Bone marrow (tissue), 2 donors: ENCODE data around the gene ZBTB48.
"Not testable (repeated sequence)": the region's sequence is repeated elsewhere in the genome, so short reads cannot be mapped to it uniquely, and the experiment has no call there.

ENCODE experiments used
- DNase-seq, 2 donors: peaks; one replicate each; lab custom pipeline; 2025; lab: John Stamatoyannopoulos, UW

The ZBTB48 gene

DNA sequence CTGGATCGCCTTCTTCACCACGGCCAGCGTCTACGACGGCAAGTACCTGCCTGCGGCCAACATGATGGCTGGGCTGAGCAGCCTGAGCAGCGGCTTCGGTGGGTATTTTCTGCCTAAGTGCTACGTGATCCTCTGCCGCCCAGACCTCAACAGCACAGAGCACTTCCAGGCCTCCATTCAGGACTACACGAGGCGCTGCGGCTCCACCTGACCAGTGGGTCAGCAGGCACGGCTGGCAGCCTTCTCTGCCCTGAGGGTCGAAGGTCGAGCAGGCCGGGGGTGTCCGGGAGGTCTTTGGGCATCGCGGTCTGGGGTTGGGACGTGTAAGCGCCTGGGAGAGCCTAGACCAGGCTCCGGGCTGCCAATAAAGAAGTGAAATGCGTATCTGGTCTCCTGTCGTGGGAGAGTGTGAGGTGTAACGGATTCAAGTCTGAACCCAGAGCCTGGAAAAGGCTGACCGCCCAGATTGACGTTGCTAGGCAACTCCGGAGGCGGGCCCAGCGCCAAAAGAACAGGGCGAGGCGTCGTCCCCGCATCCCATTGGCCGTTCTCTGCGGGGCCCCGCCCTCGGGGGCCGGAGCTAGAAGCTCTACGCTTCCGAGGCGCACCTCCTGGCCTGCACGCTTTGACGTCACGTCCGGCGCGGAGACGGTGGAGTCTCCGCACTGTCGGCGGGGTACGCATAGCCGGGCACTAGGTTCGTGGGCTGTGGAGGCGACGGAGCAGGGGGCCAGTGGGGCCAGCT, at the start of gene ZBTB48:
Gene ZBTB48 (plus strand): TSS at position 621 of the 745 bp plus-strand sequence. CDS start 616 bp downstream, outside the sequence.
- peak; percentile 87 to 91 for DNase-seq

DNA sequence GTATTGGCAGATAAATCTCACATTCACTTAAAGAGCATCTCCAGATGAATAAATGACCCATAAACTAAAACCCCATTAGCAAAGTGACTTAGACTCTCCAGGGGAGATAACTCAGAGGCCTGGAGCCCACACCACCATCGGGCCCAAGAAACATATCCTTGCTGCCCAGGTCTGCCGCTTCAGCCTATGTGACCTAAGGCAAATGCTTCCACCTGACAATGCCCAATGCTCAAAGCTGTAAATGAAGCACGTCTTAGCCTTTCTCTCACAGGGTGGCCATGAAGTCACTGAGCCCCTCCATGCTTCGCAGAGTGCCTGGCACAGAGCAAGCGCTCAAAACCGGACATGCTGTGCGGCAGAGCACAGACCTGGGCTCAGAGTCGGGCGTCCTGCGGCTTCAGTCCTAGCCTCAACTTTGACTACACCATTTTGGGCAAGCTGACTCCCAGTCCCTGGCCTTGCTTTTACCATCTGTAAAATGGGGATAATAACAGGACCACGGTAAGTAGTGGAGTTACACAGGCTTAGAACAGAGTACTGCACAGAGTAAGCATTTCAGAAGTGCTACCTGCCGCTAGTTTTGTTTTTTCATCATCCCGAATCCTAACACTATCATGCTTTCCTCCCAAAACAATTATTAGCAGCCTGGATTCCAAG, 49.2 kb upstream of the ZBTB48 start:
- no peak for DNase-seq

DNA sequence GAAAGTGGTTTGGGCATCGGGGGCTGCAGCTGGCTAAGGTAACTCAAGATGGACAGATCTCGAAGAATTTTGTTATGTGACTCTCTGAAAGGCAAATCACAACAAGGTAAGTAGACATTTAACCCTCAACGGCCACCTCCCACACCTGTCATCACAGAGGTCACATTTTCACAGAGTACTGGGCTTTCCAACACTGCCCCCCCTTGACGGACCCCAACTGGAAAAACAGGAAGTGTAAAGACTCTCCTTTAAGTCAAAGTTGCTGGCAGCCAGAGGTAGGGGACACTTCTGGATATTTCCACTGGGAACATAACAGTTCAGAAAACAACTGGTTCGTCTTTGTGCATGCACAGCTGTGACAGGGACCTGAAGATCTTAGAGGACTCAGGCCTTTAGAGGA, 47.8 kb upstream of the ZBTB48 start:
- DNase-seq: no peak

DNA sequence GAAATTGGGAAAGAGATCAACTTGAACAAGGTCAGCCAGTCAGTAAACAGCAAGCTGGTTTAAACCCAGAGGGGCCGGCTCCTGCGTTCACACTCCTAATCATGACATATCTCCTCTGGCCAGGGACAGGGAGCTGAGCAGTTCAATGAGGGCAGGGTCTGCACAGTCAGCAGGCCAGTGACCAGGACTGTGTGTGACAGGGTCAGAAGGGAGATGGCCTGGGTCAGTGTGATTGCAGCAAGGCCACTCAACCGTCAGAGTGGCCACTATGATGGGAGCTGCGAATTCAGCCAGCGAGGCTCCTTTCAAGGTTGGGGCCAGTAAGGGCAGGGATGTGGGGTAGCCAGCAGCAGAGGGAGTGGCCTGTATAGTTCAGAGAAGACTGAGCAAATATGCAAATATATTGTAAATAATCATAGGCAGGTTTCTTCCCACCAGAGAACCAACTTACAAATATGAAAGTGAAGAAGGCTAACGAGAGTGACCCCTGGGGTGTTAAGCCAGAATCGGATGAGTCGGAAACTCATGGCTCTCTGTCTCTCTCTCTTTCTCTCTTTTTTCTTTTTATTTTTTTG, 45.5 kb upstream of the ZBTB48 start:
- no peak for DNase-seq

DNA sequence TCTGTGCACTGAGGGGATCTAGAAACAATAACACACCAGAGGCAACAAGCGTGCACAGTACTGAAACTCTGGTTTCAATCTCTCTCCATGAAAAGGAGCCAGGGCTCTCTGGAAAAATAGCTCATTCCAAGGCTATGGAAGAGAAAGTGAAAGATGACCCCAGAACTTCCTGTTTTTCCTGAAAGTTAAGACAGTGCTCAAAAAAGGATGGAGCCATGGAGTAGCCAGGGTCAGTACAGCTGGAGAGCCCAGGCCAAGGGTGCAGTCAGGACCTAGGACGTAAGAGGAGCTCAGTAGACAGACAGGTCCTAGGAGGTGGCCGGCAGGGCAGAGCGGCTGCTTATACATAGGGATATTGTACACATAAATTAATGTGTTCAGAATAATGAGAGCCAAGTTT, 44.6 kb upstream of the ZBTB48 start:
- DNase-seq: no peak

DNA sequence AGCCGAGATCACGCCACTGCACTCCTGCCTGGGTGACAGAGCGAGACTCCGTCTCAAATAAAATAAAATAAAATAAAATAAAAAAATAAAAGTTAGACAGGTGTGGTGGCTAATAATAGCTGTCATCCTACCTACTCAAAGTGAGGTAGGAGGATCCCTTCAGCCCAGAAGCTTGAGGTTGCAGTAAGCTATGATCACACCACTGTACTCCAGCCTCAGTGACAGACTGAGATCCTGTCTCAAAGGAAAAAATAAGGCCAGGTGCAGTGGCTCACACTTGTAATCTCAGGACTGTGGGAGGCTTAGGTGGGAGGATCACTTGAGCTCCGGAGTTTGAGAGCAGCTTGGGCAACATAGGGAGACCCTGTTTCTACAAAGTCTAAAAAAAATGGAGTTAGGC, 43.5 kb upstream of the ZBTB48 start:
- DNase-seq: no peak

DNA sequence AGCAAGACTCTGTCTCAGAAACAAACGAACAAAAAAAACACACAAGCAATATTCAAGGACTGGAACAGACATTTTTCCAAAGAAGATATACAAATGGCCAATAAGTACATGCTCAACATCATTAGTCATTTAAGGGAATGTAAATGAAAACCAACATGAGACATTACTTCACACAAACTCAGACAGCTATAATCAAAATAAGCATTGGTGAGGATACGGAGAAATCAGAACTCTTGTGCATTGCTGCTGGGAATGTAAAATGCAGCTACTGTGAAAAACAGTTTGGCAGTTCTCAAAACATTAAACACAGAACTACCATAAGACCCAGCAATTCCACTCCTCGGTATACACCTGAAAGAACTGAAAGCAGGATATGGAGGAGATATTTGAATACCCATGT, 40.8 kb upstream of the ZBTB48 start:
- no peak for DNase-seq

DNA sequence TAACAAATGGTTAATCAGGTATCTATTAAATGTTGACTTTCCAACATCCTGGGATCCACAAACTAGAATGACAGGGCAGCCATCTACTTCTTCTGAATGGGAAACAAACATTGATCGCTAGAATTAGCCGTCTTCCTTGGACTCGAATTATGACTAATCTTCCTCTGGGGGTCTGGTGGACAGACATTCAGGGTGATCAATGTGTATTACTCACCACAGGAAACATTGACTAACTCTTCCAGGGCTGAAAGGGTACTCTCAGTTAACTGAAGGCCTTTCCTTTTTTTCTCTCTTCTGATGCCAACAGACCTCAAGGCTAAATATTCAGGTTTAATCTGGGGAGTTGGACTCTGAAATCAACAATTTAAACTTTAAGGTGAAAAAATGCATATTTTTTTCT, 35.0 kb upstream of the ZBTB48 start:
- DNase-seq: no peak

DNA sequence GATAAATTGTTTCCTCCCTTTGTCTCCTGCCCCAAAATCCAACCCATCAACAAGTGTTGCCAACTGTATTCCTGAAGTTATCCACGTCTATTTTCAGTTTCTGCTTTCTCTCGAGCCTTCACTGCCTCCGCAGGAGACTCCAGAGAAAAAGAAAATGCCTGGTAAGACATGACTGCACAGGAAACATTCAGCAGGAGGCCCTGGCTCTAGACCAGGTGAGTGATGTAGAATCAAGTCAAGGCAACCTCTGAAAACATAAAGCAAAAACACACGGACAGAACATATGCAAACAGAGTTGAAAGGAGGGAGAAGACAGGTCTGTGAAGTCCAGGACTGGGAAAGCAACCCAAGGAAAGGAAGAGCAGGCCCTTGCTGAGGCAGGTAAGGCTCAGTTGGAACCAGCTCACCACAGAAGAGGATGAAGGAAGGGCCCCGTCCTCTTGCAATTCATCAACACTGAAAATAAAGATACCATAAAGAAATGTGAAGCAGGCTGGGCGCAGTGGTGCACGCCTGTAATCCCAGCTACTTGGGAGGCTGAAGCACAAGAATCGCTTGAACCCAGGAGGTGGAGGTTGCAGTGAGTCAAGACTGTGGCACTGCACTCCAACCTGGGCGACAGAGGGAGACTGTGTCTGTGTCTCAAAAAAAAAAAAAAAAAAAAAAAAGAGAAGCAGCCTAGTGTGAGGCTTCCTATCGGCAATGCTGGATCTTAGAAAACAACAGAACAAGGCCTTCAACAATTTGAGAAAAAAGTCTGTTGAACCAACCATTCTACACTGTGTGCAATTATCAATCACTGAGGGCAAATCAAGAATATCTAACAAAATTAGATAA, 34.3 kb upstream of the ZBTB48 start:
- DNase-seq: no peak

DNA sequence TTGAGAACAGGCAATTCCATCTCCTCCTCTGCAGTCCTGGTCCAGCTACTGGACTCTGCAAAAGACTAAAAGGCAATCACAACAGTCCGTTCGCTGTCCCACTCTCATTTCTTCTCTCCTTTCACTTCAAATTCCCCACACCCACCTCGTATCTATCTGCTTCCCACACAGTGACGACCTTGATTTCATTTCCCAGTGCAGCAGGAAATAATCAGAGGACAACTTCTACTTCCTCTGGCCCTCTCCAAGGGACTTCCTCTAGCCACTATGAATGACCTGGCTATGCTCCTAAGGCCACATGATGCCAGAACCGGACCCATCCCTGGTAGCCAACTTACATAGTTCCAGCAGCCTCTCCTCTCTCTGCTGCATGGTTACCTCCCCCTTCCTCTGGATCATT, 33.5 kb upstream of the ZBTB48 start:
- no peak for DNase-seq

DNA sequence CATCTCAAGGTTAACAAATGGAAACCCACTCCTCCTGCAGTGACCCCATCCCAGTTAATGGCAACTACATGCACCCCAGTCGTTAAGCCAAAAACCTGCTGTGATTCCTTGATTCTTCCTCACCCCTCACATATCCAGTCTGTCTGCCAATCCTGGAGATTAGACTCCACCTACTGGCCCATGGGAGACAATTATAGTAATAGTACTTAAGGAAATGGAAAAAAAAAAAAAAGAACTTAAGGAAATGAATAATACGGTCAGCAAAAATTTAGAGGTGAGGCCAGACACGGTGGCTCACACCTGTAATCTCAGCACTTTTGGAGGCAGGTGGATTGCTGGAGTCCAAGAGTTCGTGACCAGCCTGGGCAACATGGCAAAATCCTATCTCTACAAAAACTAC, 32.5 kb upstream of the ZBTB48 start:
- no peak for DNase-seq

DNA sequence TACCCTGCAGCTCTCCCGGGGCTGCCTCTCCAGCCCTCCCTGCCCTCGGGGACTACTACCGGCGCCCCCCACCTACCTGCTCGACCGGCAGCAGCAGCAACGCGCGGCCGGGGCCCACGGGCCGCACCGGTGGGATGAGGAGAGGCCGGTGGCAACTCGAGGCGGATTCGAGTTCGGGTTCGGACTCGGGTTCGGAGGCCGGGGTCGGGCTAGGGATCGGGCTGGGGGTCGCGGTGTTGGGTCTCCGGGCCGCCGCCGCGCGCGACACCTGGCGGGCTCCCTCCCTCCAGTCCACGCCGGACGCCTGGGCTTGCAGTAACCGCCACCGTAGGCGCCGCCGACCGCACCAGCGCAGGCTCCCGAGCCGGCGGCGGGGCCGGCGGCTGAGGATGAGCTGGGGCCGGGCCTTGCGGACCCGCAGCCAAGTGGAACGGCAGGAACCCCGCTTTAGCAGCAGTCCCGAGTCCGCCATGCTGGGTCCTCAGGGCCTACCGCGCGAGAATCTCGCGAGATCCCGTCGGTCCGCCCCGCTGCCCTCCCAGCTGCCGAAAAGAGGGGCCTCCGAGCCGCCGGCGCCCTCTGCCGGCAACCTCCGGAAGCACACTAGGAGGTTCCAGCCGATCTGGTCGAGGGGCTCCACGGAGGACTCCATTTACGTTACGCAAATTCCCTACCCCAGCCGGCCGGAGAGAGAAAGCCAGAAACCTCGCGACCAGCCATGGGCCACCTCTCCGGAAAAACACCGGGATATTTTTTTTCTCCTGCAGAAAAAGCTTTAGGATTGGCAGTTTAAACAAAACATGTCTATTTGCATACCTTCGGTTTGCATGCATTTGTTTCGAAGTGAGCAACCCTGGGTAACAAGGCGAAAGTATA, 25.5 kb upstream of the ZBTB48 start, which contains the start of gene NOL9:
Gene NOL9 (minus strand): TSS at position 483 of the 876 bp plus-strand sequence. CDS start 11 bp downstream, at position 472.
- peak; percentile 84 to 85 for DNase-seq

DNA sequence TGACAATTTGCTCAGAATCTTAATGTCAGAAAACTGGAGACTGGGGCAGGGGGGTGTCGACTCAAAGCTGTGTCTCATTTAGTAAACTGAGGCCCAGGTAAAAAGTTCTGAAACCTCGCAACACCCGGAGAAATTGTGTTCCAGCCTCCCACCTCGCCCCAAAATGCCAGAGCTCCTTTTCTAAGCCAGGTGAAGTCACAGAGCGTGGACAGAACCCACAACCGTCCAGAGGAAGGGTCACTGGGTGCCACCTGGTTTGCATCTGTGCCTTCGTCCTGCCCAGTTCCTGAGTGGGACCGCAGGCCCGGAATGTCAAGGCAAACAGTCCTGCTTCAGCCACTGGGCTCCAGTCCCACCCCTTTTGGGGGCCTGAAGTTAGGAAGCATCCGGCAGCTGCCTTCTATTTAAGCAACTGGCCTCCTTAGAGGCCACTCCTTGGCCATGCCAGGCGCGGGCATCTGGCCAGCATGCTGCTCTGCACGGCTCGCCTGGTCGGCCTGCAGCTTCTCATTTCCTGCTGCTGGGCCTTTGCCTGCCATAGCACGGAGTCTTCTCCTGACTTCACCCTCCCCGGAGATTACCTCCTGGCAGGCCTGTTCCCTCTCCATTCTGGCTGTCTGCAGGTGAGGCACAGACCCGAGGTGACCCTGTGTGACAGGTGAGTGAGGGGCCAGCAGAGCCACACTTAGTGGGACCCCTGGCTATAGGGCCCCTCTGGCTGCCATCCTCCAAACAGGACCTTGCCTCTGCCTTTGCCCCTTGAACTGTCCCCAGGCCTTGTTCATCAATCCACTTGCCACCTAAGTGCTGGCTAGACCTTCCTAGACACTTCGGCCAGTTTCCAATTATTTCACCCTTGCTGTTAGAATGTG, 24.7 kb upstream of the ZBTB48 start, which contains the start of gene TAS1R1:
Gene TAS1R1 (plus strand): TSS at position 401 of the 872 bp plus-strand sequence. CDS start 67 bp downstream, at position 468.
- no peak for DNase-seq

DNA sequence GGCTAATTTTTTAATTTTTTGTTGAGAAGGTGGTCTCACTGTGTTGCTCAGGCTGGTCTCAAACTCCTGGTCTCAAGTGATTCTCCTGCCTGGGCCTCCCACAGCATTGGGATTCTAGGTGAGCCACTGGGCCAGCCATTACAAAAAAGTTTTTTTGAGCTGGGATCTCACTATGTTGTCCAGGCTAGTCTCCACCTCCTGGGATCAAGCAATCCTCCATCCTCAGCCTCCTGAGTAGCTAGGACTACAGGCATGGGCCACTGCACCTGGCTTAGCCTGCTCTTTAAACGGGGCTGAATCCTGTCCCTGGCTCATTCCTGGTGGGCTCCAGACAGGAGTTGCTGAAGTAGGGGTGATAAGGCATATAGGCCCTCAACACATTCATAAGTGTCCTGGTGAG, 22.2 kb upstream of the ZBTB48 start:
- no peak for DNase-seq

DNA sequence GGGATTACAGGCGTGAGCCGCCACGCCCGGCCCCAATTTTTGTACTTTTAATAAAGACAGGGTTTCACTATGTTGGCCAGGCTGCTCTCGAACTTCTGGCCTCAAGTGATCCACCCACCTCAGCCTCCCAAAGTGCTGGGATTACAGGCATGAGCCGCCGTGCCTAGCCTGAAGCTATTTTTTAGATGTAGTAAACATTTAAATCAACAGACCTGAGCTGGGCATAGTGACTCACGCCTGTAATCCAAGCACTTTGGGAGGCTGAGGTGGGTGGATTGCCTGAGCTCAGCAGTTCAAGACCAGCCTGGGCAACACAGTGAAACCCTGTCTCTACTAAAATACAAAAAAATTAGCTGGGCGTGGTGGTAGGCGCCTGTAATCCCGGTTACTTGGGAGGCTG, 20.6 kb upstream of the ZBTB48 start:
- not testable (repeated sequence) for DNase-seq

DNA sequence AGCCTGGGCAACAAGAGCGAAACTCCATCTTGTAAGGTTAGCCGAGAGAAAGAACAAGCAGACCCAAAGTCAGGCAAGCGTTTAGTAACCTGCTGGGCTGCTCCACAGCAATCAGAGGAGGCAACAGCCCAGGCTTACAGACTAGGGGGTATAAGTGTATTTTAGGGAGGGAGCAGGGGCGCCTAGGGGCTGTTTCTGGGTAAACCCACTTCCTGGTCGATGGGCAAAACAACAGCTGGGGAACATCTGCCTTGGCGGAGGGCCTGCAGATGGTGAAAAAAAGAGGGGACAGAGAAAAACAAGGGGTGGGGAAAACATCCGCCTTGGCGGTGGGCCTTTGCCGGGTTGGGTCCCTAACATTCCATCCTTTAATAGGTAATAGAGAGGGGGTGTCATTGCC, 19.5 kb upstream of the ZBTB48 start:
- no peak for DNase-seq

DNA sequence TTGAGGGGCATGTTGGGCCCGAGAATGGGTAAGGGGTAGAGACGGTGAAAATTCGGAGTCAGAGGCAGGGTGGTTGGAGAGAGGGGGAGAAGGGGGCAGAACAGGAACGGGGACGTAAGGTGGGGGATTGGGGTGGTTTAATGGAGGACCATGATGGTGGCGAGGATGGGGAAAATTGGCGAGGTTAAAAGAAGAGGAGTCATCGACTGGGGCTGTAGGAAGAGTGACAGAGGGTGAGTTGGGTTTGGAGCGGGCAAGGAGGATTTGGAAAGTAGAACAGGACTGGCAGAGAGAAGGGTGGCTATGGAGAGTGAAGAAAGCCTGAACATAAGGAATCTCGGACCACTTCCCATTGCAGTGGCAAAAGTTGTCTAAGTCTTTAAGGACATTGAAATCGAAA, 10.8 kb upstream of the ZBTB48 start:
- DNase-seq: no peak

DNA sequence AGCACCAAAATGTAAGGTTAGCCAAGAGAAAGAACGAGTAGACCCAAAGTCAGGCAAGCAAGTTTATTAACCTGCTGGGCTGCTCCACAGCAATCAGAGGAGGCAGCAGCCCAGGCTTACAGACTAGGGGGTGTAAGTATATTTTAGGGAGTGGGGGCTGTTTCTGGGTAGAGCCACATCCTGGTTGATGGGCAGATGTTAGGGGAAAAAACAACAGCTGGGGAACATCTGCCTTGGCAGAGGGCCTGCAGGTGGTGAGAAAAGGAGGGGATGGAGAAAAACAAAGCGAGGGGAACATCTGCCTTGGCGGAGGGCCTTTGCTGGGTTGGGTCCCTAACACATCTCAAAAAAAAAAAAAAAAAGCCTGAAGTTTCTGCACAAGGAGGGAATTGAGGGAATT, 9.7 kb upstream of the ZBTB48 start:
- DNase-seq: no peak

DNA sequence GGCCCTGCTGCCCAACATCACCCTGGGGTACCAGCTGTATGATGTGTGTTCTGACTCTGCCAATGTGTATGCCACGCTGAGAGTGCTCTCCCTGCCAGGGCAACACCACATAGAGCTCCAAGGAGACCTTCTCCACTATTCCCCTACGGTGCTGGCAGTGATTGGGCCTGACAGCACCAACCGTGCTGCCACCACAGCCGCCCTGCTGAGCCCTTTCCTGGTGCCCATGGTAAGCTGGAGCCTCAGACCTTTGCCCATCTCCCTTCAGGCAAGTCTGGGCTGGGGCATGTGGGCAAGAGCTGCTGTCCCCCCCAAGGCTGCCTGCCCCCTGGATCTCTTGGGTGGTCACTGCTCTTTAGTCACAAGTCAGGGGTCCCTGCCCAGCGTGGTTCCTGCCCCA, 8.8 kb upstream of the ZBTB48 start:
- DNase-seq: no peak
